ENCODE measurements around the gene BTBD16.

The BTBD16 gene

GRCh38 chr10:122310311-122311050 is 39.4 kb downstream of the BTBD16 start:
- Histone ChIP-seq H3K27me3 (replicated peaks; ENCODE audit: control insufficient read depth, insufficient read depth, low read length, poor library complexity, severe bottlenecking) (no peaks in the 10 kb centered on the region), H3K36me3 (ENCODE audit: control insufficient read depth, insufficient read depth, low read length) (no peaks in the 10 kb centered on the region), H3K4me3 (ENCODE audit: insufficient read depth, low read depth, low read length, poor library complexity, severe bottlenecking) (no peak overlapping the region), H3K4me1 (ENCODE audit: control insufficient read depth, insufficient read depth, low read length, poor library complexity, severe bottlenecking) (no peaks in the 10 kb centered on the region), H3K27ac (ENCODE audit: insufficient read depth, low read length, poor library complexity, severe bottlenecking) (no peak overlapping the region), H3K9me3 (ENCODE audit: control insufficient read depth, low read length) (no peaks in the 10 kb centered on the region)
- DNase-seq = no peak

GRCh38 chr10:122311051-122311410 is 39.9 kb downstream of the BTBD16 start:
- H3K27ac ChIP-seq (ENCODE audit: insufficient read depth, low read length, poor library complexity, severe bottlenecking) = no peak overlapping the region
- no peaks in the 10 kb centered on the region for H3K36me3 ChIP-seq (ENCODE audit: control insufficient read depth, insufficient read depth, low read length)
- H3K9me3 ChIP-seq (ENCODE audit: control insufficient read depth, low read length) = no peaks in the 10 kb centered on the region
- H3K4me1 ChIP-seq (ENCODE audit: control insufficient read depth, insufficient read depth, low read length, poor library complexity, severe bottlenecking) = no peaks in the 10 kb centered on the region
- no peak overlapping the region for H3K4me3 ChIP-seq (ENCODE audit: insufficient read depth, low read depth, low read length, poor library complexity, severe bottlenecking)
- no peak for DNase-seq
- H3K27me3 ChIP-seq (replicated peaks; ENCODE audit: control insufficient read depth, insufficient read depth, low read length, poor library complexity, severe bottlenecking) = no peaks in the 10 kb centered on the region

GRCh38 chr10:122311716-122312115 is 40.6 kb downstream of the BTBD16 start:
- no peak overlapping the region for H3K27ac ChIP-seq (ENCODE audit: insufficient read depth, low read length, poor library complexity, severe bottlenecking)
- H3K4me1 ChIP-seq (ENCODE audit: control insufficient read depth, insufficient read depth, low read length, poor library complexity, severe bottlenecking) = no peaks in the 10 kb centered on the region
- no peak overlapping the region for H3K4me3 ChIP-seq (ENCODE audit: insufficient read depth, low read depth, low read length, poor library complexity, severe bottlenecking)
- DNase-seq = no peak
- H3K27me3 ChIP-seq (replicated peaks; ENCODE audit: control insufficient read depth, insufficient read depth, low read length, poor library complexity, severe bottlenecking) = no peaks in the 10 kb centered on the region
- no peaks in the 10 kb centered on the region for H3K9me3 ChIP-seq (ENCODE audit: control insufficient read depth, low read length)
- H3K36me3 ChIP-seq (ENCODE audit: control insufficient read depth, insufficient read depth, low read length) = no peaks in the 10 kb centered on the region

GRCh38 chr10:122316224-122316884 is 45.3 kb downstream of the BTBD16 start:
- Histone ChIP-seq H3K9me3 (ENCODE audit: control insufficient read depth, low read length) (no peaks in the 10 kb centered on the region), H3K27me3 (replicated peaks; ENCODE audit: control insufficient read depth, insufficient read depth, low read length, poor library complexity, severe bottlenecking) (no peaks in the 10 kb centered on the region), H3K4me1 (ENCODE audit: control insufficient read depth, insufficient read depth, low read length, poor library complexity, severe bottlenecking) (no peaks in the 10 kb centered on the region), H3K36me3 (ENCODE audit: control insufficient read depth, insufficient read depth, low read length) (no peaks in the 10 kb centered on the region), H3K4me3 (ENCODE audit: insufficient read depth, low read depth, low read length, poor library complexity, severe bottlenecking) (no peak overlapping the region), H3K27ac (ENCODE audit: insufficient read depth, low read length, poor library complexity, severe bottlenecking) (no peak overlapping the region)
- DNase-seq = no peak

GRCh38 chr10:122321960-122322359 is 50.9 kb downstream of the BTBD16 start:
- H3K27ac ChIP-seq (ENCODE audit: insufficient read depth, low read length, poor library complexity, severe bottlenecking) = no peak overlapping the region
- no peak for DNase-seq

GRCh38 chr10:122323189-122323588 is 52.1 kb downstream of the BTBD16 start:
- H3K36me3 ChIP-seq (ENCODE audit: control insufficient read depth, insufficient read depth, low read length) = no peaks in the 10 kb centered on the region
- H3K4me3 ChIP-seq (ENCODE audit: insufficient read depth, low read depth, low read length, poor library complexity, severe bottlenecking) = no peak overlapping the region
- no peak for DNase-seq
- H3K27me3 ChIP-seq (replicated peaks; ENCODE audit: control insufficient read depth, insufficient read depth, low read length, poor library complexity, severe bottlenecking) = no peaks in the 10 kb centered on the region
- no peaks in the 10 kb centered on the region for H3K9me3 ChIP-seq (ENCODE audit: control insufficient read depth, low read length)
- H3K27ac ChIP-seq (ENCODE audit: insufficient read depth, low read length, poor library complexity, severe bottlenecking) = no peak overlapping the region
- no peaks in the 10 kb centered on the region for H3K4me1 ChIP-seq (ENCODE audit: control insufficient read depth, insufficient read depth, low read length, poor library complexity, severe bottlenecking)

More at GRCh38 chr10:122321960-122322359, 50.9 kb downstream of the BTBD16 start:
- H3K27me3 ChIP-seq (replicated peaks; ENCODE audit: control insufficient read depth, insufficient read depth, low read length, poor library complexity, severe bottlenecking) = no peaks in the 10 kb centered on the region
- no peaks in the 10 kb centered on the region for H3K36me3 ChIP-seq (ENCODE audit: control insufficient read depth, insufficient read depth, low read length)
- no peaks in the 10 kb centered on the region for H3K9me3 ChIP-seq (ENCODE audit: control insufficient read depth, low read length)
- no peak overlapping the region for H3K4me3 ChIP-seq (ENCODE audit: insufficient read depth, low read depth, low read length, poor library complexity, severe bottlenecking)
- H3K4me1 ChIP-seq (ENCODE audit: control insufficient read depth, insufficient read depth, low read length, poor library complexity, severe bottlenecking) = no peaks in the 10 kb centered on the region

- Histone ChIP-seq H3K27ac (ENCODE audit: insufficient read depth, low read length, poor library complexity, severe bottlenecking) (no peak overlapping the region), H3K4me1 (ENCODE audit: control insufficient read depth, insufficient read depth, low read length, poor library complexity, severe bottlenecking) (no peaks in the 10 kb centered on the region), H3K4me3 (ENCODE audit: insufficient read depth, low read depth, low read length, poor library complexity, severe bottlenecking) (no peak overlapping the region), H3K27me3 (replicated peaks; ENCODE audit: control insufficient read depth, insufficient read depth, low read length, poor library complexity, severe bottlenecking) (no peaks in the 10 kb centered on the region), H3K36me3 (ENCODE audit: control insufficient read depth, insufficient read depth, low read length) (no peaks in the 10 kb centered on the region), H3K9me3 (ENCODE audit: control insufficient read depth, low read length) (no peaks in the 10 kb centered on the region)
- DNase-seq = no peak
Observed at GRCh38 chr10:122323941-122324675, 53.0 kb downstream of the BTBD16 start.

- Histone ChIP-seq H3K27me3 (replicated peaks; ENCODE audit: control insufficient read depth, insufficient read depth, low read length, poor library complexity, severe bottlenecking) (no peaks in the 10 kb centered on the region), H3K9me3 (ENCODE audit: control insufficient read depth, low read length) (no peaks in the 10 kb centered on the region), H3K4me3 (ENCODE audit: insufficient read depth, low read depth, low read length, poor library complexity, severe bottlenecking) (no peak overlapping the region), H3K27ac (ENCODE audit: insufficient read depth, low read length, poor library complexity, severe bottlenecking) (no peak overlapping the region), H3K4me1 (ENCODE audit: control insufficient read depth, insufficient read depth, low read length, poor library complexity, severe bottlenecking) (no peaks in the 10 kb centered on the region), H3K36me3 (ENCODE audit: control insufficient read depth, insufficient read depth, low read length) (no peaks in the 10 kb centered on the region)
- no peak for DNase-seq
Observed at GRCh38 chr10:122325235-122325634, 54.1 kb downstream of the BTBD16 start.

- H3K36me3 ChIP-seq (ENCODE audit: control insufficient read depth, insufficient read depth, low read length) = no peaks in the 10 kb centered on the region
- no peaks in the 10 kb centered on the region for H3K4me1 ChIP-seq (ENCODE audit: control insufficient read depth, insufficient read depth, low read length, poor library complexity, severe bottlenecking)
- no peaks in the 10 kb centered on the region for H3K27me3 ChIP-seq (replicated peaks; ENCODE audit: control insufficient read depth, insufficient read depth, low read length, poor library complexity, severe bottlenecking)
- H3K9me3 ChIP-seq (ENCODE audit: control insufficient read depth, low read length) = no peaks in the 10 kb centered on the region
- H3K27ac ChIP-seq (ENCODE audit: insufficient read depth, low read length, poor library complexity, severe bottlenecking) = no peak overlapping the region
- no peak overlapping the region for H3K4me3 ChIP-seq (ENCODE audit: insufficient read depth, low read depth, low read length, poor library complexity, severe bottlenecking)
- DNase-seq = no peak
Observed at GRCh38 chr10:122326385-122326784, 55.3 kb downstream of the BTBD16 start.

- Histone ChIP-seq H3K27ac (ENCODE audit: insufficient read depth, low read length, poor library complexity, severe bottlenecking) (no peak overlapping the region), H3K9me3 (ENCODE audit: control insufficient read depth, low read length) (no peaks in the 10 kb centered on the region), H3K36me3 (ENCODE audit: control insufficient read depth, insufficient read depth, low read length) (no peaks in the 10 kb centered on the region), H3K4me3 (ENCODE audit: insufficient read depth, low read depth, low read length, poor library complexity, severe bottlenecking) (no peak overlapping the region), H3K27me3 (replicated peaks; ENCODE audit: control insufficient read depth, insufficient read depth, low read length, poor library complexity, severe bottlenecking) (no peaks in the 10 kb centered on the region), H3K4me1 (ENCODE audit: control insufficient read depth, insufficient read depth, low read length, poor library complexity, severe bottlenecking) (no peaks in the 10 kb centered on the region)
- DNase-seq = no peak
Observed at GRCh38 chr10:122326806-122327205, 55.7 kb downstream of the BTBD16 start.

Data from effector memory CD4-positive, alpha-beta T cell (primary cell).